ENCODE data around the gene GOLGA8K.
"Not testable (repeated sequence)": the region's sequence is repeated elsewhere in the genome, so short reads cannot be mapped to it uniquely, and the experiment has no call there.

The GOLGA8K gene

DNA sequence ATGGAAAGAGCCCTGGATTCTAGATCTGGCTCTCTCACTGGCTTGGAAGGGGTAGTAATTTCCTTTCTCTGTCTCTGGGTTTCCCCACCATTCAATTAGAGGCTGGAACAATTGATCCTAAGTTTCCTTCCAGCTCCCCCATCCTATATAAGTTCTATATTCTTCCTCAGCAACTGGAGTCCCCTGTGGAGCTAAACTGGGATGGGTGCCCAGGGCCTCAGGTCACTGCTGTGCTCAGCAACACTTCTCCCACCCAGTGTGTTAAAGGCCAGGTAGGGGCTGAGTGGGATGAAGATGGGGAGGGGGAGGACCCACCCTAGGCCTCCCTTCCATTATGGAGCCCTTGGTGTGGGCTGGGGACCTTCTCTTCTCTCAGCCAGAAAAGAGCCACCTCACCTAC is 46.2 kb downstream of the GOLGA8K start:
- not testable (repeated sequence) for DNase-seq (ENCODE audit: low read depth, low spot score)

DNA sequence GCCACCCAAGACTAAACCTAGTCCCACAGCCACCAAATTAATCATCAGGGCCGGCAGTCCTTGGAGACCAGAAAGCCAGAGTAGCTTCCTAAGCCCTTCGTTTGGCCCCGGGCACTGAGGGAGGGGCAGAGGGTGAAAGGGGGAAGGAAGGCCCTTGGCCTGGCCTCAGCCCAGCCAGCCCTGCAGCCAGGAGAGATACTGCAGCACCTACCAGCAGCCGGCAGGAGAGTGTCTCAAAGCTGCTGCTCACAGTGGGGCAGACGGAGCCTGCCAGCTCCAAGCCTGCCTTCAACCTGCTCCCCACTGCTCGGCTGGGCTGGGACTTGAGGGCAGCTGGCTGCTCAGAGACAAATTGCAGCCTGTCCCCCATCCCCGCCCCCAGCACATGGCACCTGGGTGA is 50.3 kb downstream of the GOLGA8K start:
- not testable (repeated sequence) for DNase-seq (ENCODE audit: low read depth, low spot score)

DNA sequence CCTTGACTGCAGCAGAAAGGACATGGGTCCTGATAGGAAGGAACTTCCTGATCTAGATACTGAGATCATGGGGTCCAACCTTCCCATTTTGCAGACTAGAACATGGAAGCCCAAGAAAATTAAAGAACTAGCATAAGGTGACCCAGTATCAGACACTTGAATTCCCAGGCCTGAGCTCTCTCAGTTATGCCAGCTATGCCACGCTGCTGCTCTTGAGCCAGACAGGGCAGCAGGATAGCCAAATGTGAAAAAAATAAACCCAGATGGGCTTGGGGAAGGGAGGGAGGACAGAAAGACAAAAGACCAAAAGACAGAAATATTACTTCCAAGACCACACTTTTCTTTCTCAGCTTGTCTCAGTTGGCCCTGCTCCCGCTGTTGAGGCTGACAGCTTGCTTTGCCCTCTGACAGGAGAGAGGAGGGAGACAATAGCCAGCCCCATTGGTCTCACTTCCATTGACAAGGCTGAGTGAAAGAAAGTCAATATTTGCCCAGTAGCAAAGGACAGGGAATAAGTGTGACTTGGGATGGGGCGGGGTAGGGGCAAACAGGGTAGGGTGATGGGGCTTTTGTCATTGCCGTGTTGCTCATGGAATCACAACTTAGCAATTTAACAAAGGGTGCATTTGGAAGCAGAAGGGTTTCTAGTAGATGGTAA is 52.4 kb downstream of the GOLGA8K start:
- DNase-seq (ENCODE audit: low read depth, low spot score): not testable (repeated sequence)

DNA sequence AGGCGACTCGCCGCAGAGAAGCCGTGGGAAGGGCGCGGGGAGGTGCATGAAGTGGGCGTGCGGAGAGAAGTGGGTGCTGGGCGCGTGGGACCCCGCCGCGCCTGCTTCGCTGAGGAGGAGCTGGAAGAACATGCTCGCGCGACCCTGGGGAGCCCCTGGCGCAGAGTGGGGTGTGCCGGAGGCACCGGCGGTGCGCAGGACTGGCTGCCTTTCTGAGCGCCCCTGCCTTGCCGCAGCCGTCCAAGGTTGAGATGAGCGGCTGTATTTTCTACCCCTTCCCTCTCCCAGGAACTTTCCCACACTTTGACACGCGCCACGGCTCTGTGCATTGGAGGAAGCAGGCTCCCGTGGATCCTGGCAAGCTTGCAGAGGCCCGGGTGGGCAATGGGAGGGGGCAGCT is 56.1 kb downstream of the GOLGA8K start:
- not testable (repeated sequence) for DNase-seq (ENCODE audit: low read depth, low spot score)

DNA sequence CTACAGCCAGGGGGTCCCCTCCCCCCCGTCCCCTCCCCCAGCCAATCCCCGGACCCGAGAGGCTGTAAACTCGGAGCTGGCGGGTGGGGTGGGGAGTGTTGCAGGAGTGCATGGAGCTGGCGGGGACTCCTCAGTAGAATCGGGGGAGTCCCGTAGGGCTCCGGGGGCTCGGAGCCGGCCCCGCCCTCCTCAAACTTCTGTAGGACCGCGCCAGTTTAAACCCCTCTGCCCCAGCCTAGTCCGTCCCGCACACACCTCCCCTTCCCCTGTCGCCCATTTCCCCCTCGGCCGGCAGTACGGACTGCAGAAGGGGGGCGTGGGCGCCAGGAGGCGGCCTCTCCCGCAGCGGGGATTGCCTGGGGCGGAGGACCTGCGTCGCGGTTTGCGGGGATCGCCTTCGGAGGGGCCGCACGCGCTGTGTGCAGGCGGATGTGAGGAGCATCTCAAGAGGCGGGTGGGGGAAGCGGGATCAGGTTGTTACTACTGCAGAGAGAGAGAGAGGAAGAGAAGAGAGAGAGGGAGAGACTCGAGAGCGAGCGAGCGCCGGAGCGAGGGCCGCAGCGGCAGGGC is 57.0 kb downstream of the GOLGA8K start:
- DNase-seq (ENCODE audit: low read depth, low spot score): not testable (repeated sequence)

DNA sequence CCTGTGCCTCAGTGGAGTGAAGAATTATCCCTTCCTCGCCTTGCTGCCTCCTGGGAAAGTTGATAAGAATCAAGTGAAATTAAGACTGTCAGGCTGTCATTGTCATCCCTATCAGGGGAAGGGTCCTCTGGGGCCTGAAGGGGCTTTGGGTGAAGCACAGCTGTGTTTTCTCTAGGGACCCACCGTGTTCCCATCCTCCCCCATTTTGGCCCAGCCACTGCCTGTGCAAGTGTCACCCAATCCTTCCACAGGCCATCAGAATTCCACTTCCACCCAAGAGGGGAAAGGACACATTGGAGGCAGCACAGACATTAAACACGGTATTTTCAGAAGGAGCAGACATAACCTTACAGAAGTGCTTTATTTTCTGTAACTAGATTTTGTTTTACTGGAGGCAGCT is 59.2 kb downstream of the GOLGA8K start:
- DNase-seq (ENCODE audit: low read depth, low spot score): not testable (repeated sequence)
